Measurements from ENCODE around the gene KCNH4. TPM values are rescaled to one million over a fixed set of nuclear protein-coding genes. Genes with fewer than 3 reads are reported as not detected.
A peak's percentile ranks its signal among the peaks of the same experiment; 100 is the strongest.

Gene KCNH4
- total and polyA plus RNA-seq, 2 of the 13 experiments (the other 11 are each of a cell fraction or from before 2014, with no cell fraction given) = 0.01 to 0.09 TPM

DNA sequence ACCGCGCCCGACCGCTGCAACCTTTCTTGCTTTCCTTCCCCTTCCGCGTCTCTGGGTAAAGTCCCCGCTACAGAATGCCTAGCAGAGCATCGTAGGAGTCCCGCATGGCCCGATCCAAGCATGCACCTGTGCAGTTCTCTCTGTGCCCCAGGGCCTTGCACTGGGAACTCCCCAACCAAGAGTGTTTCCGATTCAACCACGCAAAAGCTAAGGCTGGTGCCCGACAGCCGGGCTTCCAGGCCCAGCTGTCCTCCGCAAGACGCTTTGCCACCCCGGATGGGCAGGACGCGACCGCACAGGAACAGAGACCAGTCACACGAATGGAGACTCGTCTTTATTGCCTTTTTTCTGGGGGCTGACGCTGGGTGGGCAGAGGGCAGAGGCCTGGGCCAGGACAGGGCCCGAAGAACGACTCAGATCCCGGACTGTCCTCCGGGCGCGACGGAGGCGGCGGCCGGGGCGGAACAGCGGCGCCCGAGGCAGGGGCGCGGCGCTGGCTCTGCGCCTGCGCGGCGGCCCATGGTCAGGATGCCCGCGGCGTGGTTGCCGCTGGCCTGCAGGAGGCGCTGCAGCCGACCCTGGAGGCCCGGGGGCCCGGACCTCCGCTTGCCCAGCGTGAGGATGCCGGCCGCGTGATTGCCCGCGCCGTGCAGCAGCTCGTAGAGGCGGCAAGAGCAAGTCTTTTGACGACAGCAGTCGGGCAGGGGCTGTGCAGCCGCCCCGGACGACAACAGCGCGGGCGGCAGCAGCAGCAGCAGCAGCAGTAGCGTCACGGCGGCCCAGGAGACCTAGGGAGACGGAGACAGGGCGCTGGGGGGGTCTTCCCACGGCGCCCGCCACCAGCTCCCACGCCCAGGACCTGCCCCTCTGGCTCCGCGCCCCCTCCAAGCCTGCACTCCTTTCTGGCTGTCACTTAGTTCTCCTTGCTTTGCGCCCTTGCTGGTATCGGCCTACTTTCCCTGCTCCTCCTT, 3.1 kb upstream of the KCNH4 start (continued):
- TF ChIP-seq POGZ (CRISPR knock-in tag; IDR thresholded peaks at IDR 0.05) (no peak; the same call in 1 of the 2 replicates), SNAPC2 (CRISPR knock-in tag; IDR thresholded peaks at IDR 0.05) (no peak; the same call in 1 of the 2 replicates), ZNF879 (CRISPR knock-in tag; IDR thresholded peaks at IDR 0.05) (peak; percentile 97; the same call in 1 of the 2 replicates), ZNF331 (CRISPR knock-in tag; IDR thresholded peaks at IDR 0.05) (no peak; the same call in 1 of the 2 replicates), NFKB2 (CRISPR knock-in tag; IDR thresholded peaks at IDR 0.05; ENCODE audit: borderline replicate concordance) (peak; percentile 92; the same call in 1 of the 2 replicates), ZNF292 (CRISPR knock-in tag; IDR thresholded peaks at IDR 0.05; ENCODE audit: borderline replicate concordance, low read depth) (no peak; the same call in 1 of the 2 replicates), ZNF260 (CRISPR knock-in tag; IDR thresholded peaks at IDR 0.05; ENCODE audit: borderline replicate concordance, low read depth) (no peak), ZBTB20 (CRISPR knock-in tag; IDR thresholded peaks at IDR 0.05; ENCODE audit: borderline replicate concordance, low read depth) (peak; percentile 75; the same call in 1 of the 2 replicates), ZNF3 (CRISPR knock-in tag; IDR thresholded peaks at IDR 0.05) (no peak; the same call in 1 of the 2 replicates), TRIM24 (CRISPR knock-in tag; IDR thresholded peaks at IDR 0.05) (0 out of 2 replicates have a peak, but pooled peaks have one; percentile 47), HNRNPUL1 (IDR thresholded peaks at IDR 0.05; ENCODE audit: low read depth, low read length) (no peak)
- TF ChIP-seq, protein P1, sequence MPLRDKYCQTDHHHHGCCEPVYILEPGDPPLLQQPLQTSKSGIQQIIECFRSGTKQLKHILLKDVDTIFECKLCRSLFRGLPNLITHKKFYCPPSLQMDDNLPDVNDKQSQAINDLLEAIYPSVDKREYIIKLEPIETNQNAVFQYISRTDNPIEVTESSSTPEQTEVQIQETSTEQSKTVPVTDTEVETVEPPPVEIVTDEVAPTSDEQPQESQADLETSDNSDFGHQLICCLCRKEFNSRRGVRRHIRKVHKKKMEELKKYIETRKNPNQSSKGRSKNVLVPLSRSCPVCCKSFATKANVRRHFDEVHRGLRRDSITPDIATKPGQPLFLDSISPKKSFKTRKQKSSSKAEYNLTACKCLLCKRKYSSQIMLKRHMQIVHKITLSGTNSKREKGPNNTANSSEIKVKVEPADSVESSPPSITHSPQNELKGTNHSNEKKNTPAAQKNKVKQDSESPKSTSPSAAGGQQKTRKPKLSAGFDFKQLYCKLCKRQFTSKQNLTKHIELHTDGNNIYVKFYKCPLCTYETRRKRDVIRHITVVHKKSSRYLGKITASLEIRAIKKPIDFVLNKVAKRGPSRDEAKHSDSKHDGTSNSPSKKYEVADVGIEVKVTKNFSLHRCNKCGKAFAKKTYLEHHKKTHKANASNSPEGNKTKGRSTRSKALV (CRISPR knock-in tag; IDR thresholded peaks at IDR 0.05) = peak; percentile 96
- TF ChIP-seq, protein P2, sequence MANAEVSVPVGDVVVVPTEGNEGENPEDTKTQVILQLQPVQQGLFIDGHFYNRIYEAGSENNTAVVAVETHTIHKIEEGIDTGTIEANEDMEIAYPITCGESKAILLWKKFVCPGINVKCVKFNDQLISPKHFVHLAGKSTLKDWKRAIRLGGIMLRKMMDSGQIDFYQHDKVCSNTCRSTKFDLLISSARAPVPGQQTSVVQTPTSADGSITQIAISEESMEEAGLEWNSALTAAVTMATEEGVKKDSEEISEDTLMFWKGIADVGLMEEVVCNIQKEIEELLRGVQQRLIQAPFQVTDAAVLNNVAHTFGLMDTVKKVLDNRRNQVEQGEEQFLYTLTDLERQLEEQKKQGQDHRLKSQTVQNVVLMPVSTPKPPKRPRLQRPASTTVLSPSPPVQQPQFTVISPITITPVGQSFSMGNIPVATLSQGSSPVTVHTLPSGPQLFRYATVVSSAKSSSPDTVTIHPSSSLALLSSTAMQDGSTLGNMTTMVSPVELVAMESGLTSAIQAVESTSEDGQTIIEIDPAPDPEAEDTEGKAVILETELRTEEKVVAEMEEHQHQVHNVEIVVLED (CRISPR knock-in tag; IDR thresholded peaks at IDR 0.05; ENCODE audit: borderline replicate concordance) = peak; percentile 64
- TF ChIP-seq, protein P3, sequence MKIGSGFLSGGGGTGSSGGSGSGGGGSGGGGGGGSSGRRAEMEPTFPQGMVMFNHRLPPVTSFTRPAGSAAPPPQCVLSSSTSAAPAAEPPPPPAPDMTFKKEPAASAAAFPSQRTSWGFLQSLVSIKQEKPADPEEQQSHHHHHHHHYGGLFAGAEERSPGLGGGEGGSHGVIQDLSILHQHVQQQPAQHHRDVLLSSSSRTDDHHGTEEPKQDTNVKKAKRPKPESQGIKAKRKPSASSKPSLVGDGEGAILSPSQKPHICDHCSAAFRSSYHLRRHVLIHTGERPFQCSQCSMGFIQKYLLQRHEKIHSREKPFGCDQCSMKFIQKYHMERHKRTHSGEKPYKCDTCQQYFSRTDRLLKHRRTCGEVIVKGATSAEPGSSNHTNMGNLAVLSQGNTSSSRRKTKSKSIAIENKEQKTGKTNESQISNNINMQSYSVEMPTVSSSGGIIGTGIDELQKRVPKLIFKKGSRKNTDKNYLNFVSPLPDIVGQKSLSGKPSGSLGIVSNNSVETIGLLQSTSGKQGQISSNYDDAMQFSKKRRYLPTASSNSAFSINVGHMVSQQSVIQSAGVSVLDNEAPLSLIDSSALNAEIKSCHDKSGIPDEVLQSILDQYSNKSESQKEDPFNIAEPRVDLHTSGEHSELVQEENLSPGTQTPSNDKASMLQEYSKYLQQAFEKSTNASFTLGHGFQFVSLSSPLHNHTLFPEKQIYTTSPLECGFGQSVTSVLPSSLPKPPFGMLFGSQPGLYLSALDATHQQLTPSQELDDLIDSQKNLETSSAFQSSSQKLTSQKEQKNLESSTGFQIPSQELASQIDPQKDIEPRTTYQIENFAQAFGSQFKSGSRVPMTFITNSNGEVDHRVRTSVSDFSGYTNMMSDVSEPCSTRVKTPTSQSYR (CRISPR knock-in tag; IDR thresholded peaks at IDR 0.05; ENCODE audit: borderline replicate concordance) = peak; percentile 57; the same call in 1 of the 2 replicates
- TF ChIP-seq, protein P4, sequence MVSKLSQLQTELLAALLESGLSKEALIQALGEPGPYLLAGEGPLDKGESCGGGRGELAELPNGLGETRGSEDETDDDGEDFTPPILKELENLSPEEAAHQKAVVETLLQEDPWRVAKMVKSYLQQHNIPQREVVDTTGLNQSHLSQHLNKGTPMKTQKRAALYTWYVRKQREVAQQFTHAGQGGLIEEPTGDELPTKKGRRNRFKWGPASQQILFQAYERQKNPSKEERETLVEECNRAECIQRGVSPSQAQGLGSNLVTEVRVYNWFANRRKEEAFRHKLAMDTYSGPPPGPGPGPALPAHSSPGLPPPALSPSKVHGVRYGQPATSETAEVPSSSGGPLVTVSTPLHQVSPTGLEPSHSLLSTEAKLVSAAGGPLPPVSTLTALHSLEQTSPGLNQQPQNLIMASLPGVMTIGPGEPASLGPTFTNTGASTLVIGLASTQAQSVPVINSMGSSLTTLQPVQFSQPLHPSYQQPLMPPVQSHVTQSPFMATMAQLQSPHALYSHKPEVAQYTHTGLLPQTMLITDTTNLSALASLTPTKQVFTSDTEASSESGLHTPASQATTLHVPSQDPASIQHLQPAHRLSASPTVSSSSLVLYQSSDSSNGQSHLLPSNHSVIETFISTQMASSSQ (IDR thresholded peaks at IDR 0.05; ENCODE audit: low read depth) = no peak
- TF ChIP-seq, protein P4 (CRISPR knock-in tag; IDR thresholded peaks at IDR 0.05; ENCODE audit: borderline replicate concordance) = peak; percentile 65; the same call in 1 of the 2 replicates

Measured in HepG2 (cell line).